ENCODE data around the gene STX4. TPM values are rescaled to one million over a fixed set of nuclear protein-coding genes. Genes with fewer than 3 reads are reported as not detected.

STX4 gene
- total RNA-seq, 1 experiment from 2014 or later, result 85.8 TPM

GRCh38 chr16:30992276-30992780, 41.0 kb upstream of the STX4 start:
- H3K79me2 ChIP-seq (ENCODE audit: low read depth), result no peaks in the 10 kb centered on the region
- intact Hi-C loops (cut with micrococcal nuclease; ENCODE audit: unreplicated experiment), result no loop called here
- no peaks in the 10 kb centered on the region for H3K9me3 ChIP-seq (ENCODE audit: insufficient read depth, low read depth)
- H3F3A ChIP-seq (ENCODE audit: insufficient read depth, low read depth), result peaks cover 15% of the 10 kb centered on the region; the same call in 1 of the 2 replicates
- H3K9me2 ChIP-seq (ENCODE audit: insufficient read depth), result no peaks in the 10 kb centered on the region
- POLR2A ChIA-PET (ENCODE audit: unreplicated experiment), result no interaction called here
- TF ChIP-seq EZH2 (IDR thresholded peaks at IDR 0.05; ENCODE audit: low read depth) (no peak), CTCF (conservative IDR thresholded peaks at IDR 0.05) (no peak)
- H3K27me3 ChIP-seq (ENCODE audit: insufficient read depth, low read depth), result no peaks in the 10 kb centered on the region
- DNase-seq, result peak in 1 of 2 experiments; percentile 30
- H3K4me1 ChIP-seq (replicated peaks; ENCODE audit: insufficient read depth), result peaks cover under 1% of the 10 kb centered on the region; the same call in 1 of the 2 replicates
- no peak overlapping the region for H2AFZ ChIP-seq
- H3K27ac ChIP-seq, result no peak overlapping the region
- H3K36me3 ChIP-seq (ENCODE audit: low read depth), result no peaks in the 10 kb centered on the region
- no peak overlapping the region for H3K4me3 ChIP-seq
- CTCF ChIA-PET, result no interaction called here
- BruUV-seq (replicated peaks), result no TSS peak
- H3K4me2 ChIP-seq, result no peak overlapping the region
- H4K20me1 ChIP-seq (ENCODE audit: insufficient read depth), result no peaks in the 10 kb centered on the region

- Histone ChIP-seq H3K4me1 (replicated peaks; ENCODE audit: insufficient read depth) (peaks cover 9% of the 10 kb centered on the region), H3K27ac (no peak overlapping the region)
These were observed 40.2 kb upstream of the STX4 start for GRCh38 chr16:30992931-30993816.

GRCh38 chr16:30995927-30996323, 37.4 kb upstream of the STX4 start:
- CTCF ChIA-PET, result no interaction called here
- DNase-seq, result no peak
- Histone ChIP-seq H4K20me1 (ENCODE audit: insufficient read depth) (no peaks in the 10 kb centered on the region), H3K4me3 (no peak overlapping the region; the same call in 1 of the 2 replicates), H3K9me2 (ENCODE audit: insufficient read depth) (no peaks in the 10 kb centered on the region), H3K4me2 (no peak overlapping the region), H3K36me3 (ENCODE audit: low read depth) (no peaks in the 10 kb centered on the region), H3K9me3 (ENCODE audit: insufficient read depth, low read depth) (no peaks in the 10 kb centered on the region), H3K27ac (no peak overlapping the region), H3F3A (ENCODE audit: insufficient read depth, low read depth) (peaks cover 41% of the 10 kb centered on the region), H3K4me1 (replicated peaks; ENCODE audit: insufficient read depth) (peaks cover 24% of the 10 kb centered on the region), H2AFZ (no peak overlapping the region), H3K79me2 (ENCODE audit: low read depth) (no peaks in the 10 kb centered on the region), H3K27me3 (ENCODE audit: insufficient read depth, low read depth) (no peaks in the 10 kb centered on the region)
- TF ChIP-seq CTCF (conservative IDR thresholded peaks at IDR 0.05) (no peak), EZH2 (IDR thresholded peaks at IDR 0.05; ENCODE audit: low read depth) (no peak)
- no TSS peak for BruUV-seq (replicated peaks)
- intact Hi-C loops (cut with micrococcal nuclease; ENCODE audit: unreplicated experiment), result no loop called here
- POLR2A ChIA-PET (ENCODE audit: unreplicated experiment), result no interaction called here

More at GRCh38 chr16:30992931-30993816, 40.2 kb upstream of the STX4 start:
- ChIA-PET CTCF (no interaction called here), POLR2A (ENCODE audit: unreplicated experiment) (no interaction called here)
- Histone ChIP-seq H3K79me2 (ENCODE audit: low read depth) (no peaks in the 10 kb centered on the region), H3K4me3 (no peak overlapping the region), H3K27me3 (ENCODE audit: insufficient read depth, low read depth) (no peaks in the 10 kb centered on the region), H3K36me3 (ENCODE audit: low read depth) (no peaks in the 10 kb centered on the region), H2AFZ (no peak overlapping the region), H4K20me1 (ENCODE audit: insufficient read depth) (no peaks in the 10 kb centered on the region), H3F3A (ENCODE audit: insufficient read depth, low read depth) (peaks cover 24% of the 10 kb centered on the region), H3K9me3 (ENCODE audit: insufficient read depth, low read depth) (no peaks in the 10 kb centered on the region), H3K4me2 (no peak overlapping the region), H3K9me2 (ENCODE audit: insufficient read depth) (no peaks in the 10 kb centered on the region)
- intact Hi-C loops (cut with micrococcal nuclease; ENCODE audit: unreplicated experiment), result no loop called here
- no TSS peak for BruUV-seq (replicated peaks)
- TF ChIP-seq CTCF (conservative IDR thresholded peaks at IDR 0.05), result no peak
- no peak for TF ChIP-seq EZH2 (IDR thresholded peaks at IDR 0.05; ENCODE audit: low read depth)
- peak in 1 of 2 experiments; percentile 21 for DNase-seq
